IPS-20b (cell line): ENCODE data around the gene ITGA2.
"Not testable (repeated sequence)": the region's sequence is repeated elsewhere in the genome, so short reads cannot be mapped to it uniquely, and the experiment has no call there.

ENCODE experiments used
- H3K27ac ChIP-seq: one replicate; pipeline ENCODE4 v1.5.1; 2013; ENCODE audit warnings: low read length
- H3K27me3 ChIP-seq: 2 replicates; pipeline ENCODE4 v1.6.1; 2013; ENCODE audit warnings: mild to moderate bottlenecking, low read length, inconsistent platforms; ENCODE audit not compliant: insufficient read depth
- H3K36me3 ChIP-seq: 2 replicates; pipeline ENCODE4 v1.6.1; 2013; ENCODE audit warnings: low read depth, mild to moderate bottlenecking, inconsistent platforms, low read length, moderate library complexity; ENCODE audit not compliant: insufficient read depth
- H3K4me1 ChIP-seq: 2 replicates; pipeline ENCODE4 v1.6.1; 2013; ENCODE audit warnings: mild to moderate bottlenecking, control low read depth, inconsistent platforms, low read length, moderate library complexity; ENCODE audit not compliant: insufficient read depth
- H3K4me3 ChIP-seq: 2 replicates; pipeline ENCODE4 v1.5.1; 2013; ENCODE audit warnings: mild to moderate bottlenecking, low read length, inconsistent platforms
- H3K9ac ChIP-seq: 2 replicates; pipeline ENCODE4 v1.6.1; 2013; ENCODE audit warnings: low read depth, mild to moderate bottlenecking, inconsistent platforms, low read length, moderate library complexity
- H3K9me3 ChIP-seq: 2 replicates; pipeline ENCODE4 v1.6.1; 2013; ENCODE audit warnings: mild to moderate bottlenecking, low read depth, low read length, inconsistent platforms; ENCODE audit not compliant: insufficient read depth

The ITGA2 gene

DNA sequence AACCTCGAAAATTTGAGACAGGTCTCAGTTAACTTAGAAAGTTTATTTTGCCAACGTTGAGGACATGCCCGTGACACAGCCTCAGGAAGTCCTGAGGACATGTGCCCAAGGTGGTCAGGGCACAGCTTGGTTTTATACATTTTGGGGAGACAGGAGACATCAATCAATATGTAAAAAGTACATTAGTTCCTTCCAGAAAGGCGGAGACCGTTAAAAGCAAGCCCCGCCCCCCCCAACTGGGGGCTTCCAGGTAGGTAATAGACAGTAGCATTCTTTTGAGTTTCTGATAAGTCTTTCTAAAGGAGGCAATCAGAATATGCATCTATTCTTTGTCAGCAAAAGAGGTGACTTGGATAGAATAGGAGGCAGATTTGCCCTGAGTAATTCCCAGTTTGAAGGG lies 121.0 kb downstream of the ITGA2 start:
- Histone ChIP-seq H3K4me1 (peaks cover 14% of the 10 kb centered on the region), H3K27ac (no peak overlapping the region), H3K9me3 (no peaks in the 10 kb centered on the region), H3K27me3 (peaks cover 8% of the 10 kb centered on the region; the same call in 1 of the 2 replicates), H3K4me3 (peak overlapping the region; percentile 93), H3K9ac (peak overlapping the region; percentile 83), H3K36me3 (no peaks in the 10 kb centered on the region)

- no peaks in the 10 kb centered on the region for H3K36me3 ChIP-seq
- H3K27ac ChIP-seq: no peak overlapping the region
- peak overlapping the region; percentile 93; the same call in 1 of the 2 replicates for H3K4me3 ChIP-seq
- no peaks in the 10 kb centered on the region for H3K9me3 ChIP-seq
- peaks cover 8% of the 10 kb centered on the region; the same call in 1 of the 2 replicates for H3K27me3 ChIP-seq
- H3K4me1 ChIP-seq: peaks cover 14% of the 10 kb centered on the region
- H3K9ac ChIP-seq: no peak overlapping the region
Measured at GRCh38 chr5:53111139-53111538, 122.0 kb downstream of the ITGA2 start.

- H3K27ac ChIP-seq, H3K9ac ChIP-seq, H3K27me3 ChIP-seq, H3K4me3 ChIP-seq, H3K9me3 ChIP-seq, H3K36me3 ChIP-seq: not testable (repeated sequence)
- peaks cover 14% of the 10 kb centered on the region for H3K4me1 ChIP-seq
Measured at GRCh38 chr5:53112307-53112706, 123.2 kb downstream of the ITGA2 start.

GRCh38 chr5:53112909-53113308 lies 123.8 kb downstream of the ITGA2 start:
- Histone ChIP-seq H3K4me1 (peaks cover 14% of the 10 kb centered on the region), H3K9me3 (no peaks in the 10 kb centered on the region), H3K36me3 (no peaks in the 10 kb centered on the region), H3K27me3 (peaks cover 8% of the 10 kb centered on the region; the same call in 1 of the 2 replicates), H3K9ac (no peak overlapping the region), H3K27ac (no peak overlapping the region), H3K4me3 (no peak overlapping the region)

GRCh38 chr5:53113947-53114346 lies 124.8 kb downstream of the ITGA2 start:
- no peak overlapping the region for H3K4me3 ChIP-seq
- H3K27ac ChIP-seq: no peak overlapping the region
- peaks cover 9% of the 10 kb centered on the region for H3K4me1 ChIP-seq
- H3K9me3 ChIP-seq: no peaks in the 10 kb centered on the region
- H3K36me3 ChIP-seq: no peaks in the 10 kb centered on the region
- peaks cover 2% of the 10 kb centered on the region; the same call in 1 of the 2 replicates for H3K27me3 ChIP-seq
- no peak overlapping the region for H3K9ac ChIP-seq

DNA sequence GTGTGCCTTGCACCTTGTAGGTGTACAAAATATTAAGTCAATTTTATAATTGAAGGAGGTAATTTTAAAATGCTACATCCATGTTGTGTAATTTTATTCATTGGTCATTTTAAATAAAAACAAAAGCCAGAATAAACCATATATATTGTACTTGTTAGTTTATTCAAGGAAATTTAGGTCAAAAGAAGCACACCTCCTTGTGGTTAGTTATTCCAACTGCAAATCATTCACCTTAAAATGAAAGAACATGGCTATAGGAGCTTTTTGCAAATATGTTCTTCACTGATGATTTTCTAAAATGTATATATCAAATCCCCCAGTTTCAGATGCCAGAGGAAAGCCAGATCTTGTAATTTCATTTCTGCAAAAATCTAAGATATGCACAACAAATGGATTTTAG lies 125.8 kb downstream of the ITGA2 start:
- Histone ChIP-seq H3K9ac (no peak overlapping the region), H3K4me3 (no peak overlapping the region), H3K27me3 (no peaks in the 10 kb centered on the region), H3K9me3 (no peaks in the 10 kb centered on the region), H3K4me1 (peaks cover 8% of the 10 kb centered on the region), H3K36me3 (no peaks in the 10 kb centered on the region), H3K27ac (no peak overlapping the region)

DNA sequence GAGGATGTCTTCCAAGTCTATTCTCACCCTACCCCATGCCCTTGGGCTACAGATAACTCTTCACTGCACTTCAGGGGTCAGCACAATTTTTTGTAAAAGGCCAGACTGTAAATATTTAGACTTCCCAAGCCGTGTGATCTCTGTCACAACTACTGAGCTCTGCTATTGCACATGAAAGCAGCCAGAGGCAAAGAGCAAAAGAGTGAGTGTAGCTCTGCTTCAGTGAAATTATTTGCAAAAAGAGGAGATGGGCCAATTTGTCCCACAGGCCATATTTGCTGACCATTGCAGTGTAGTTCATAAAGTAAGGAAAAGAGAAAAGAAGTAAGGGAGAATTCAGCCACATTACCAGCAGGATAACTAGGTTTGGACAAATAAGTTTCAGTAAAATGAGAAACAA lies 127.4 kb downstream of the ITGA2 start:
- H3K36me3 ChIP-seq: no peaks in the 10 kb centered on the region
- no peak overlapping the region for H3K4me3 ChIP-seq
- H3K4me1 ChIP-seq: no peaks in the 10 kb centered on the region; the same call in 1 of the 2 replicates
- no peaks in the 10 kb centered on the region for H3K9me3 ChIP-seq
- no peaks in the 10 kb centered on the region for H3K27me3 ChIP-seq
- H3K27ac ChIP-seq: no peak overlapping the region
- no peak overlapping the region for H3K9ac ChIP-seq

DNA sequence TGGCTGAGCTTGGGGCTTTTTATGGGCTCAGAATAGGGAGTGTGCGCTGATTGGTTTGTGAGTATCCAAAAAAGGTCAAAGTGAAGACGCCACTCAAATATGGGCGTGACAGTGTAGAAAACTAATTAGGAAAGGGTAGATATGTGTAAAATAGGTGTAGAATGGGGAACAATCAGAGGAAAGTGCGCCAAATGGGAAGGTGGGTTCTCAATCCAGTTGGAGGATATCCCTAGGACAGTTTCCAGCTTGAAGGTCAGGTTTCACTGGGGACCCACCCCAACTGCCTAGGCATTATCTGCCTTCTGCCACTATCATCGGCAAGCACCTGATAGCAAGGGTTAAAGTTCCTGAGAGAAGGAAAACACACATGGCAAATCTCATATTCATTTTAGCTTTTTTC lies 129.7 kb downstream of the ITGA2 start:
- Histone ChIP-seq H3K4me1 (no peaks in the 10 kb centered on the region; the same call in 1 of the 2 replicates), H3K9me3 (no peaks in the 10 kb centered on the region), H3K27me3 (no peaks in the 10 kb centered on the region), H3K36me3 (no peaks in the 10 kb centered on the region), H3K27ac (no peak overlapping the region), H3K9ac (no peak overlapping the region), H3K4me3 (no peak overlapping the region)

GRCh38 chr5:53120165-53120564 lies 131.0 kb downstream of the ITGA2 start:
- no peak overlapping the region for H3K4me3 ChIP-seq
- no peaks in the 10 kb centered on the region for H3K4me1 ChIP-seq
- H3K27ac ChIP-seq: no peak overlapping the region
- no peak overlapping the region for H3K9ac ChIP-seq
- no peaks in the 10 kb centered on the region for H3K27me3 ChIP-seq
- no peaks in the 10 kb centered on the region for H3K9me3 ChIP-seq
- no peaks in the 10 kb centered on the region for H3K36me3 ChIP-seq

DNA sequence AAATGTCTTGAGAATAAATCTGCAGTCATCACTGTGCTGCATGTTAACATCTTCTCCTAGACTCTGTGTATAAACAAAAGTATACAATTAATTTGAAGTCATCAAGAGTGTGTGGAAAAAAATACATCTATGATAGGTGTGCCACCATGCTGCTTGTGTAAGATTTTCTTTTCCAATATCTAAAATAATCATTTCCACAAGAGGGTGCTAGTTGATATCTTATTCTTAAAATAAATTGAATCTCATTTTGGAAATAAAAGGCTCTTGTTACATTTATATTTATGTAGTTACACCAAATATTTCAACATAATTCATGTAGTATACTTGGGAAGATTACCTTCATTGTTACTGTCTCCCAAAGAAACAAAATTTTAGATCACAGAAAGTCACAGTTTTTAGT lies 134.6 kb downstream of the ITGA2 start:
- H3K27me3 ChIP-seq: no peaks in the 10 kb centered on the region
- no peak overlapping the region for H3K9ac ChIP-seq
- no peak overlapping the region for H3K4me3 ChIP-seq
- no peaks in the 10 kb centered on the region for H3K9me3 ChIP-seq
- H3K27ac ChIP-seq: no peak overlapping the region
- H3K4me1 ChIP-seq: no peaks in the 10 kb centered on the region
- no peaks in the 10 kb centered on the region for H3K36me3 ChIP-seq

DNA sequence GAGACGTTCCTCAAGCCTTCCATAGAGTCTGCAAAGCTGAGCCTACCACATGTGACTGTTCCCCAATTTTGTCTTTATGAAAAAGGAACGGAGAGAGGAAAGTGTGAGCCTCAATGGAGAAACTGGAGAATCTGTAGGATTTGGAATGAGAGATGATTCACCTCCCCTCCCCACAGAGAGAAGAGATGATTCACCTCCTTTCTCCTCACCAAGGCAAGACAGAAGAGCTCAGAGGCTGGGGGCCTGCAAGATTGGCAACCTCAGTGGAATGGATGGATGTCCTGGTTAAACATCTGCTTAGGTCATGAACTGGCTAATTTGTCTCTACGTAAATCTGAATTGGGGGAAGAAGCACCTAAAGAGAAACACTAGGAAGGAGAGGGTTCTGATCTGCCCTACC lies 137.4 kb downstream of the ITGA2 start:
- Histone ChIP-seq H3K4me1 (no peaks in the 10 kb centered on the region), H3K27me3 (no peaks in the 10 kb centered on the region), H3K9me3 (no peaks in the 10 kb centered on the region), H3K9ac (no peak overlapping the region), H3K4me3 (no peak overlapping the region), H3K36me3 (no peaks in the 10 kb centered on the region), H3K27ac (no peak overlapping the region)

DNA sequence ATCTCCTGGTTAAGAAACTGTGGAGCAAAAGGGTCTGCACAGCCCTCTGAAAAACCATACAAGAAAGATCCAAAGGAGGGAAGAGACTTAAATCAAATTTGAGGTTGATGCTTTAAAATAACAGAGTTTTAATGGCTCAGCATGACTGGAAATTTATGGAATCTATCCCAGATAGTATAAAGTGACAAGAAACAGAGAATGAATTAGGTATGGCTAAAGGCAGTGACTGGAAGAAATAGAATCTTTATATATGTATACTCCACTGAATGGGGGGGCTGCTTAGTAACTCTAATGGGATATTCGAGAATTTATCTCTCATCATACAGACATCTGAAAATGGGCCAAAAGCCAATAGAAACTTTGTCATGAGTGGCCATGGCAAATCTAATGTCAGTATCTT lies 138.0 kb downstream of the ITGA2 start:
- Histone ChIP-seq H3K27ac (no peak overlapping the region), H3K4me1 (no peaks in the 10 kb centered on the region), H3K9ac (no peak overlapping the region), H3K9me3 (no peaks in the 10 kb centered on the region), H3K27me3 (no peaks in the 10 kb centered on the region), H3K4me3 (no peak overlapping the region), H3K36me3 (no peaks in the 10 kb centered on the region)

- Histone ChIP-seq H3K9me3 (no peaks in the 10 kb centered on the region), H3K4me1 (no peaks in the 10 kb centered on the region), H3K4me3 (no peak overlapping the region), H3K9ac (no peak overlapping the region), H3K36me3 (no peaks in the 10 kb centered on the region), H3K27ac (no peak overlapping the region), H3K27me3 (no peaks in the 10 kb centered on the region)
Measured at GRCh38 chr5:53128481-53128880, 139.3 kb downstream of the ITGA2 start.
